ENCODE results near the gene PBRM1. TPM values are rescaled to one million over a fixed set of nuclear protein-coding genes. Genes with fewer than 3 reads are reported as not detected.
"Not testable (repeated sequence)": the region's sequence is repeated elsewhere in the genome, so short reads cannot be mapped to it uniquely, and the experiment has no call there.

PBRM1 gene
- polyA plus RNA-seq, 1 donor (not counting 4 experiments of a cell fraction or from before 2014, with no cell fraction given), result 26.0 TPM

GRCh38 chr3:52731590-52731989 lies 45.9 kb upstream of the PBRM1 start:
- H3K27me3 ChIP-seq (ENCODE audit: control insufficient read depth, extremely low read depth, insufficient read depth, low read length), result no peaks in the 10 kb centered on the region
- H3K79me2 ChIP-seq (ENCODE audit: control insufficient read depth, insufficient read depth, low read length), result no peaks in the 10 kb centered on the region
- H3K9ac ChIP-seq (ENCODE audit: control insufficient read depth, extremely low read depth, insufficient read depth, low read length), result no peak overlapping the region
- TF ChIP-seq EZH2 (IDR thresholded peaks at IDR 0.05; ENCODE audit: low read length), result no peak
- TF ChIP-seq CTCF (optimal IDR thresholded peaks at IDR 0.05 in 1 of 3, IDR thresholded peaks at IDR 0.05 in 1 of 3, conservative IDR thresholded peaks at IDR 0.05 in 1 of 3; ENCODE audit: extremely low read depth in 1 of 3, insufficient read depth in 2 of 3, low read length in 3 of 3), result no peak
- no peak overlapping the region for H2AFZ ChIP-seq (ENCODE audit: control insufficient read depth, low read length)
- dilution Hi-C loops (cut with MboI; ENCODE audit: extremely low pct_ligation_motif_present, low sequenced_read_pairs), result no loop called here
- H3K9me3 ChIP-seq (ENCODE audit: control insufficient read depth, low read depth, low read length), result peaks cover 7% of the 10 kb centered on the region
- no peaks in the 10 kb centered on the region for H4K20me1 ChIP-seq (ENCODE audit: control insufficient read depth, extremely low read depth, insufficient read depth, low read length)
- H3K36me3 ChIP-seq (ENCODE audit: control insufficient read depth in 2 of 2, extremely low read depth in 1 of 2, insufficient read depth in 2 of 2, low read length in 2 of 2), result peaks cover 7 to 8% of the 10 kb centered on the region in 2 experiments
- H3K4me2 ChIP-seq (ENCODE audit: control insufficient read depth, extremely low read depth, insufficient read depth, low read depth, low read length), result no peak overlapping the region
- DNase-seq (ENCODE audit: low read depth, low spot score) (no peak), FAIRE-seq (no peak)
- no peak overlapping the region for H3K27ac ChIP-seq (ENCODE audit: control insufficient read depth, insufficient read depth, low read length)
- H3K4me3 ChIP-seq (ENCODE audit: control insufficient read depth in 2 of 3, extremely low read depth in 1 of 3, insufficient read depth in 2 of 3, low read depth in 1 of 3, low read length in 3 of 3), result no peak overlapping the region
- H3K4me1 ChIP-seq (ENCODE audit: control insufficient read depth, extremely low read depth, insufficient read depth, low read length), result no peaks in the 10 kb centered on the region
- no peaks in the 10 kb centered on the region for H3K9me1 ChIP-seq (ENCODE audit: control insufficient read depth, extremely low read depth, insufficient read depth, low read length)

- no peak overlapping the region for H3K27ac ChIP-seq (ENCODE audit: control insufficient read depth, insufficient read depth, low read length)
- FAIRE-seq (no peak), DNase-seq (ENCODE audit: low read depth, low spot score) (no peak)
- H3K79me2 ChIP-seq (ENCODE audit: control insufficient read depth, insufficient read depth, low read length), result no peaks in the 10 kb centered on the region
- H3K9me1 ChIP-seq (ENCODE audit: control insufficient read depth, extremely low read depth, insufficient read depth, low read length), result no peaks in the 10 kb centered on the region
- no peak overlapping the region for H3K4me3 ChIP-seq (ENCODE audit: control insufficient read depth in 2 of 3, extremely low read depth in 1 of 3, insufficient read depth in 2 of 3, low read depth in 1 of 3, low read length in 3 of 3)
- no peaks in the 10 kb centered on the region for H4K20me1 ChIP-seq (ENCODE audit: control insufficient read depth, extremely low read depth, insufficient read depth, low read length)
- dilution Hi-C loops (cut with MboI; ENCODE audit: extremely low pct_ligation_motif_present, low sequenced_read_pairs), result no loop called here
- no peak overlapping the region for H2AFZ ChIP-seq (ENCODE audit: control insufficient read depth, low read length)
- H3K9me3 ChIP-seq (ENCODE audit: control insufficient read depth, low read depth, low read length), result peaks cover 7% of the 10 kb centered on the region
- H3K4me1 ChIP-seq (ENCODE audit: control insufficient read depth, extremely low read depth, insufficient read depth, low read length), result no peaks in the 10 kb centered on the region
- H3K27me3 ChIP-seq (ENCODE audit: control insufficient read depth, extremely low read depth, insufficient read depth, low read length), result no peaks in the 10 kb centered on the region
- TF ChIP-seq CTCF (optimal IDR thresholded peaks at IDR 0.05 in 1 of 3, IDR thresholded peaks at IDR 0.05 in 1 of 3, conservative IDR thresholded peaks at IDR 0.05 in 1 of 3; ENCODE audit: extremely low read depth in 1 of 3, insufficient read depth in 2 of 3, low read length in 3 of 3), result no peak
- TF ChIP-seq EZH2 (IDR thresholded peaks at IDR 0.05; ENCODE audit: low read length), result no peak
- peaks cover 7 to 8% of the 10 kb centered on the region in 2 experiments for H3K36me3 ChIP-seq (ENCODE audit: control insufficient read depth in 2 of 2, extremely low read depth in 1 of 2, insufficient read depth in 2 of 2, low read length in 2 of 2)
- no peak overlapping the region for H3K4me2 ChIP-seq (ENCODE audit: control insufficient read depth, extremely low read depth, insufficient read depth, low read depth, low read length)
- no peak overlapping the region for H3K9ac ChIP-seq (ENCODE audit: control insufficient read depth, extremely low read depth, insufficient read depth, low read length)
These were observed 45.0 kb upstream of the PBRM1 start for GRCh38 chr3:52730681-52731080.

- H3K4me1 ChIP-seq (ENCODE audit: control insufficient read depth, extremely low read depth, insufficient read depth, low read length); H3K9me1 ChIP-seq (ENCODE audit: control insufficient read depth, extremely low read depth, insufficient read depth, low read length); H3K4me3 ChIP-seq (ENCODE audit: control insufficient read depth in 2 of 3, extremely low read depth in 1 of 3, insufficient read depth in 2 of 3, low read depth in 1 of 3, low read length in 3 of 3); H3K9ac ChIP-seq (ENCODE audit: control insufficient read depth, extremely low read depth, insufficient read depth, low read length); H2AFZ ChIP-seq (ENCODE audit: control insufficient read depth, low read length); H3K27ac ChIP-seq (ENCODE audit: control insufficient read depth, insufficient read depth, low read length); H3K9me3 ChIP-seq (ENCODE audit: control insufficient read depth, low read depth, low read length); H3K36me3 ChIP-seq (ENCODE audit: control insufficient read depth in 2 of 2, extremely low read depth in 1 of 2, insufficient read depth in 2 of 2, low read length in 2 of 2); H4K20me1 ChIP-seq (ENCODE audit: control insufficient read depth, extremely low read depth, insufficient read depth, low read length); DNase-seq (ENCODE audit: low read depth, low spot score); H3K79me2 ChIP-seq (ENCODE audit: control insufficient read depth, insufficient read depth, low read length); dilution Hi-C loops (cut with MboI; ENCODE audit: extremely low pct_ligation_motif_present, low sequenced_read_pairs); H3K27me3 ChIP-seq (ENCODE audit: control insufficient read depth, extremely low read depth, insufficient read depth, low read length); H3K4me2 ChIP-seq (ENCODE audit: control insufficient read depth, extremely low read depth, insufficient read depth, low read depth, low read length); FAIRE-seq: not testable (repeated sequence)
These were observed 43.0 kb upstream of the PBRM1 start for GRCh38 chr3:52728753-52729152.

Data from keratinocyte (primary cell).